Hindlimb muscle (tissue), 1 donor: ENCODE measurements around the gene PWWP2B. TPM values are rescaled to one million over a fixed set of nuclear protein-coding genes. Genes with fewer than 3 reads are reported as not detected.
"Not testable (repeated sequence)": the region's sequence is repeated elsewhere in the genome, so short reads cannot be mapped to it uniquely, and the experiment has no call there.

Source experiments
- DNase-seq: peaks from one replicate; pipeline ENCODE4 v3.0.0-alpha.2; 2013
- polyA plus RNA-seq: library from polyadenylated mRNA; unstranded; fragments of 120-200 nt; gene quantifications from one replicate; pipeline ENCODE4 v1.2.1, GENCODE V29; 2013; ENCODE audit not compliant: insufficient read length

PWWP2B gene
- polyA plus RNA-seq, 1 donor, result 19.9 TPM

GRCh38 chr10:132363921-132364593, 32.9 kb upstream of the PWWP2B start:
- DNase-seq, result peak; percentile 29

- DNase-seq, result no peak
Measured at GRCh38 chr10:132364594-132364970, 32.4 kb upstream of the PWWP2B start.

- no peak for DNase-seq
Measured at GRCh38 chr10:132365102-132365501, 31.9 kb upstream of the PWWP2B start.

- no peak for DNase-seq
Measured at GRCh38 chr10:132366006-132366405, 31.0 kb upstream of the PWWP2B start.

- no peak for DNase-seq
Measured at GRCh38 chr10:132366499-132366898, 30.5 kb upstream of the PWWP2B start.

- no peak for DNase-seq
Measured at GRCh38 chr10:132368391-132368790, 28.6 kb upstream of the PWWP2B start.

GRCh38 chr10:132368881-132369635, 27.9 kb upstream of the PWWP2B start:
- no peak for DNase-seq

- no peak for DNase-seq
Measured at GRCh38 chr10:132369636-132370185, 27.3 kb upstream of the PWWP2B start.

- DNase-seq, result no peak
Measured at GRCh38 chr10:132370426-132371340, 26.3 kb upstream of the PWWP2B start.

GRCh38 chr10:132371641-132372081, 25.3 kb upstream of the PWWP2B start:
- no peak for DNase-seq

GRCh38 chr10:132372516-132373095, 24.4 kb upstream of the PWWP2B start:
- no peak for DNase-seq

GRCh38 chr10:132373241-132373955, 23.6 kb upstream of the PWWP2B start:
- DNase-seq, result no peak

GRCh38 chr10:132374176-132374575, 22.8 kb upstream of the PWWP2B start:
- DNase-seq, result no peak

GRCh38 chr10:132374612-132375011, 22.4 kb upstream of the PWWP2B start:
- DNase-seq, result no peak

GRCh38 chr10:132375116-132375794, 21.7 kb upstream of the PWWP2B start:
- DNase-seq, result no peak

- DNase-seq, result no peak
Measured at GRCh38 chr10:132375795-132376297, 21.2 kb upstream of the PWWP2B start.

- no peak for DNase-seq
Measured at GRCh38 chr10:132376394-132376851, 20.6 kb upstream of the PWWP2B start.

GRCh38 chr10:132377326-132377725, 19.7 kb upstream of the PWWP2B start:
- DNase-seq, result no peak

GRCh38 chr10:132379026-132379425, 18.0 kb upstream of the PWWP2B start:
- not testable (repeated sequence) for DNase-seq

GRCh38 chr10:132380986-132381385, 16.0 kb upstream of the PWWP2B start:
- DNase-seq, result not testable (repeated sequence)

GRCh38 chr10:132381741-132382140, 15.3 kb upstream of the PWWP2B start:
- no peak for DNase-seq
